ENCODE measurements around the gene UMODL1. TPM values are rescaled to one million over a fixed set of nuclear protein-coding genes. Genes with fewer than 3 reads are reported as not detected.

UMODL1 gene
- total RNA-seq, 1 experiment from 2014 or later, result not detected

DNA sequence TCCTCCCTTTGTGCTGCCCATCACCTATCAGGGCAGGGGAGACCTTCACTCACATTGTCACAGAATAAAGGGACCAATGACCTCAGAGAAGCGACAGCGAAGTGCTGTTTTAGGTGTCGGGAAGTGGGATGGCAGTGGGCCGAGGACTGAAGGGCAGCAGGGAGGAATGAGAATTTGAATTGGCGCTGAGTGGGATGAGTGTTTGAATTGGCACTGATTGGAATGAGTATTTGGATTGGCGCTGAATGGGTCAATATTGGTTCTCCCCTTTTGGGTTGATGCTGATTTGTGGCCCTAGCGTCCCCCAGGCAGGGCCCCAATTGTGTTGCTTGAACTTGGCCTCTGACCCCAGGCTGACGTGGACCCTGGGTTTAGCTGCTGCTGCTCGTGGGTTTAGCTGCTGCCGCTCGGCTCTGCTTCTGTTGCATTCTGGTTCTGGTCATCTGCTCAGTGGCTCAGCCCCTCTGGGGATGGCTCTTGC is 12.4 kb upstream of the UMODL1 start:
- Histone ChIP-seq H2BK12ac (ENCODE audit: insufficient read length, low read depth, low read length) (no peak overlapping the region), H2BK5ac (ENCODE audit: insufficient read length, low read length) (no peak overlapping the region), H3K18ac (ENCODE audit: insufficient read length, low read depth, low read length) (no peak overlapping the region), H3K9me3 (ENCODE audit: control insufficient read depth, low read depth, low read length) (no peaks in the 10 kb centered on the region), H3K23me2 (ENCODE audit: insufficient read length, low read depth, low read length, poor library complexity, severe bottlenecking) (no peaks in the 10 kb centered on the region), H2BK20ac (ENCODE audit: low read depth, low read length, poor library complexity, severe bottlenecking) (no peak overlapping the region), H3K27ac (ENCODE audit: insufficient read length, low read depth, low read length) (no peak overlapping the region), H3T11ph (ENCODE audit: low read length) (no peak overlapping the region), H4K8ac (replicated peaks; ENCODE audit: insufficient read length, low read depth, low read length) (no peak overlapping the region), H2AFZ (ENCODE audit: low read length) (no peak overlapping the region), H3K14ac (ENCODE audit: insufficient read depth, low read length) (no peak overlapping the region), H3K79me2 (ENCODE audit: insufficient read depth, low read length) (no peaks in the 10 kb centered on the region), H3K56ac (ENCODE audit: insufficient read length, low read depth, low read length) (no peak overlapping the region), H3K9ac (ENCODE audit: extremely low read depth, insufficient read length, low read length) (no peak overlapping the region), H3K4ac (ENCODE audit: low read depth, low read length) (no peak overlapping the region), H2AK5ac (ENCODE audit: insufficient read length, low read length) (no peak overlapping the region), H4K20me1 (ENCODE audit: control insufficient read depth, insufficient read depth, insufficient read length) (no peaks in the 10 kb centered on the region), H2BK120ac (ENCODE audit: low read depth, low read length, poor library complexity, severe bottlenecking) (no peak overlapping the region), H3K79me1 (ENCODE audit: insufficient read depth, low read depth, low read length, poor library complexity, severe bottlenecking) (no peaks in the 10 kb centered on the region), H4K91ac (ENCODE audit: insufficient read length, low read depth, low read length) (no peak overlapping the region), H3K4me1 (ENCODE audit: insufficient read depth, low read length) (peaks cover 3% of the 10 kb centered on the region; the same call in 1 of the 2 replicates), H2BK15ac (ENCODE audit: low read depth, low read length) (no peak overlapping the region), H3K27me3 (ENCODE audit: insufficient read depth, low read length) (no peaks in the 10 kb centered on the region), H4K5ac (ENCODE audit: insufficient read length, low read depth, low read length) (no peak overlapping the region), H3K23ac (ENCODE audit: insufficient read length, low read depth, low read length) (no peak overlapping the region), H3K4me2 (ENCODE audit: insufficient read depth, insufficient read length, low read length) (no peak overlapping the region)
- peaks cover 19% of the 10 kb centered on the region for H3K27me3 Mint-ChIP-seq (ENCODE audit: low read depth)
- no peak overlapping the region for H3K4me3 Mint-ChIP-seq
- WGBS (ENCODE audit: extremely low coverage, insufficient read length, low lambda C conversion rate), result no CpG with 5 or more reads among the region's 11 CpGs
- no peaks in the 10 kb centered on the region; a peak in 1 of 5 replicates for H3K9me3 Mint-ChIP-seq
- peaks cover 0 to 4% (median 0%) of the 10 kb centered on the region in 3 experiments; a peak in 3 of 7 replicates for H3K36me3 Mint-ChIP-seq (ENCODE audit: insufficient read depth in 1 of 3, low read depth in 3 of 3)
- H3K27ac Mint-ChIP-seq, result 0 out of 7 replicates have a peak overlapping the region, but pooled peaks of 1 of the 3 experiments have one; percentile 13
- DNase-seq, result no peak
- TF ChIP-seq, protein P1, sequence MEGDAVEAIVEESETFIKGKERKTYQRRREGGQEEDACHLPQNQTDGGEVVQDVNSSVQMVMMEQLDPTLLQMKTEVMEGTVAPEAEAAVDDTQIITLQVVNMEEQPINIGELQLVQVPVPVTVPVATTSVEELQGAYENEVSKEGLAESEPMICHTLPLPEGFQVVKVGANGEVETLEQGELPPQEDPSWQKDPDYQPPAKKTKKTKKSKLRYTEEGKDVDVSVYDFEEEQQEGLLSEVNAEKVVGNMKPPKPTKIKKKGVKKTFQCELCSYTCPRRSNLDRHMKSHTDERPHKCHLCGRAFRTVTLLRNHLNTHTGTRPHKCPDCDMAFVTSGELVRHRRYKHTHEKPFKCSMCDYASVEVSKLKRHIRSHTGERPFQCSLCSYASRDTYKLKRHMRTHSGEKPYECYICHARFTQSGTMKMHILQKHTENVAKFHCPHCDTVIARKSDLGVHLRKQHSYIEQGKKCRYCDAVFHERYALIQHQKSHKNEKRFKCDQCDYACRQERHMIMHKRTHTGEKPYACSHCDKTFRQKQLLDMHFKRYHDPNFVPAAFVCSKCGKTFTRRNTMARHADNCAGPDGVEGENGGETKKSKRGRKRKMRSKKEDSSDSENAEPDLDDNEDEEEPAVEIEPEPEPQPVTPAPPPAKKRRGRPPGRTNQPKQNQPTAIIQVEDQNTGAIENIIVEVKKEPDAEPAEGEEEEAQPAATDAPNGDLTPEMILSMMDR (conservative IDR thresholded peaks at IDR 0.05), result no peak
- peaks cover 36 to 49% of the 10 kb centered on the region in 2 experiments for H3K4me1 Mint-ChIP-seq
